Colon (tissue), 2 donors: Measurements from ENCODE around the gene ADAMTS13.

Experiments used
- FAIRE-seq: peaks from 2 replicates; lab custom pipeline; 2012; peaks lifted over from hg19 to GRCh38; lab: Jason Lieb, UNC
- donor health status: control.
- donor health status: control.

Gene ADAMTS13

DNA sequence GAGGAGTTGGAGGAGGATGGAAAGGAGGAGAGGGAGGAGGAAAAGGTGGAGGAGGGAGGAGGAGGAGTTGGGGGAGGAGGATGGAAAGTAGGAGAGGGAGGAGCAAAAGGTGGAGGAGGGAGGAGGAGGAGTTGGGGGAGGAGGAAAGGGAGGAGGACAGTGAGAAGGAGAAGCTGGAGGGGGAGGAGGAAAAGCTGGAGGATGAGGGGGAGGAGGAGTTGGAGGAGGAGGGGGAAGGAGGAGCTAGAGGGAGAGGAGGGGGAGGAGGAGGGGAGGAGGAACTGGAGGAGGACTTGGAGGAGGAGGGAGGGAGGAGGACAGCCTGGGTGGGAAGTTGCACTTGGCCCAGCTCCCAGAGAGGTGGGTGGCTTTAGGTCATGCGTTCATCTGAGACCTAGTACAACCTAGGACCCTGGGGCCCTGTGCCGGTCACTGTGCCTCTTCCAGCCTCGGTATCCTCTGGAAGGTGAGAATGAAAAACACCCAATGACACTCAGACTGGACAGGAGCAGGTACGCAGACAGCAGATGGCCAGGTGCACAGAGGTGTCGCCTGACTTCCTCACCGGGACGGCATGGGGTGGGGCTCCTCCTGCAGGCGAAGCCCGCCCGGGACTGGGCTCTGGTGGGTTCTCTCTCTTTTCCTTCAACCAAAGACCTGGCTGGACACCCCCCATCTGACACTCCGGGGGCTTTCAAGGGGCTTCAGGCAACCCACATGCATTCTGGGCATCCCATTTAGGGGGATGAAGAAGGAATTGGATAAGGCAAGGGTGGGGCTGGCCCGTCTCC, 68.9 kb downstream of the ADAMTS13 start:
- FAIRE-seq = no peak

DNA sequence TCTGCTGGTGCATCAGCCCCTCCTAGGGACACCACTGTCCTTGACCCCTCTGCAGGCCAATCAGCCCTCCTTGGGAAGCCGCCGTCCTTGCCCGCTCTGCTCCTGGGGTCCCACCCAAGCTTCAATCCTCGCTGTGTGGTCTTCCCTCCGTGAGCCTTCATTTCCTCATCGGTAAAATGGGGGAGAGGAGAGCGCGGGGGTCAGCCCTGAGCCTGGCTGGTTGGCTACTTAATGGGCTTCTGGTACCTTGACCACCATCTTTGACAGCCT, 69.4 kb downstream of the ADAMTS13 start:
- no peak for FAIRE-seq

DNA sequence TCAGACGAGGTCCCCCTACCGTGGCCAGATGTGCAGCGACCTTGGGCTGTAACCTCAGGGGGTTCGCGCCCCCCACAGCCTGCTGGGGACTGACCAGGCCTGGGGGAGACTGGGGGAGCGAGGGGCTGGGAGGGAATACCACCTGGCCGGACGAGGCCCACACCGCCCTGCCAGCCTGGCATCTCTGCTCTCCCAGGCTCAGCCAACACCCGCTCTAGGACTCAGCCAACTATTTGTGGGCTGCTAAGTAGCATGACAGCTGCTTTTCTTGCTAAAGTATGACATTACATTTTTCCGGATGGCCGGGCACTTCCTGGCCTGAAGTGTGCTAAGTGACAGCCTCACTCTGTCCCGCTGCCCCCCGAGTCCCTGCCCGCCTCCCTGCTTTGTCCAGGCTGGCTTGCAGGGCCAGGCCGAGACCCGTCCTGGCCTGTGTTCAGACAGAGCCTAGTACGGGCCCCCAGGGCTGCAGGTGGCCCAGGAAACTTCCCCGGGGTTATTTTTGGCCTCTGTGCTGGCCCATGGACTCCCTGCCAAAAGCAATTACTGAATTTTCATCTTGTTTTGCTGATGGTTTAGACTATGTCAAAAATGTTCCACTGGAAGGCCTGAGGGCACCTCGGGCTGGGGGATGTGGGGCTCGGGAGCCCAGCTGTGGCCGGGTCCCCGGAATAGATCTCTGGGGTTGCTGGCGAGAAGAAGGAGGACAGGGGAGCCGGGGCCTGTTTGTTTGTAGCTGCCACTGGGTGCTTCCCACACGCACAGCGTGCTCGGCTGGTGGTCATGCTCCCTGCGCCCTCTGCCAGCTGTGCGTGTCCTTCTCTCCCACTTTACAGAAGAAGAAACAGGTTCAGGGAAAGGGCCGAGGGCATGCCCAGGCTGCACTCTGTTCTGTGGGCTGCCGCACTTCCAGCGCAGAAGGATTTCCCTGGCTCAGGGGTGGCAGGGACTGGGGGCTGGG, 70.2 kb downstream of the ADAMTS13 start:
- FAIRE-seq = no peak

DNA sequence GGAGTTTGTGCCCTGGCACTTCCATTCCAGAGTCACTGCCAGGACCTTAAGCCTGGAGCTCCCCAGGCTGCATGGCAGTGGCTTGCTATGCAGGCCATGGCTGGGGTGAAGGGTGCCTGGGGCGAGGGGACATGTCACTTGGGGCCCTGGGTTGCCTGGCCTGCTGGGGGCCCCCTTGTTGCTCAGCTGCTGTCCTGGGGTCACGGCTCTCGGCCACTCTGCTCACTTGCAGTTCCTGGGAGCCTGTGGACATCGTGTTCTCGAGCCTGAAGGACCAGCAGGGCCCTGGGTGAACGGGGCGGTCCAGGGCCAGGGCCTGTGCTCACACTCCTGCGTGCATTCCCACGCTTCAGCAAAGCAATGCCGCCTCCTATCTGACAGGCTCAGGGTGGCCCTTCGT, 71.3 kb downstream of the ADAMTS13 start:
- no peak for FAIRE-seq

DNA sequence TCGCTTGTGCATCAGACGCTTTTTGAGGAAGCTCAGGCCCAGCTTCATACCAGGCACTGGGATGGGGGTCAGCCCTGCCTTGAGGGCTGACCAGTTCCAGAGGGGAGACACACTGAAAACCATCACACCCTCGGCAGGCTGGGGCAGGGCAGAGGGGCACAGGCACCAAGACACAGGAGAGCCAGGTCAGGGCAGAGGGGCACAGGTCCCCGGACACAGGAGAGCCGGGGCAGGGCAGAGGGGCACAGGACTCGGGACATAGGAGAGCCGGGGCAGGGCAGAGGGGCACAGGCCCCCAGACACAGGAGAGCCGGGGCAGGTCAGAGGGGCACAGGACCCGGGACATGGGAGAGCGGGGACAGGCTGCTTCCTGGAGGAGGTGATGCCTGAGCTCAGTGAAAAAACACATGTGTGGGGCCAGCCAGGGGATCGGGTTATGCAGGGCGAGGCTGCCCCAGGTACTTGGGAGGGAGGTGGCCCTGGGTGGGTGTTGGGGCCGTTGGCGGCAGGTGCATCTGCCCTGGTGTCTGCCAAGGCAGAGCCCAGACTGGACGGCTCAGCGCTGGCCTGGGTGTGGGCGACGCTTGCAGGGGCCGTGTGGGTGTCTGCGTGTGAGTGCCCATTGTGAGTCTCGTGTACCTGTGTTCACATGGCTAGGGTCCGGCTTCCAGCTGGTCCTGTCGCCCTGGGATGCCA, 71.8 kb downstream of the ADAMTS13 start:
- FAIRE-seq = no peak

DNA sequence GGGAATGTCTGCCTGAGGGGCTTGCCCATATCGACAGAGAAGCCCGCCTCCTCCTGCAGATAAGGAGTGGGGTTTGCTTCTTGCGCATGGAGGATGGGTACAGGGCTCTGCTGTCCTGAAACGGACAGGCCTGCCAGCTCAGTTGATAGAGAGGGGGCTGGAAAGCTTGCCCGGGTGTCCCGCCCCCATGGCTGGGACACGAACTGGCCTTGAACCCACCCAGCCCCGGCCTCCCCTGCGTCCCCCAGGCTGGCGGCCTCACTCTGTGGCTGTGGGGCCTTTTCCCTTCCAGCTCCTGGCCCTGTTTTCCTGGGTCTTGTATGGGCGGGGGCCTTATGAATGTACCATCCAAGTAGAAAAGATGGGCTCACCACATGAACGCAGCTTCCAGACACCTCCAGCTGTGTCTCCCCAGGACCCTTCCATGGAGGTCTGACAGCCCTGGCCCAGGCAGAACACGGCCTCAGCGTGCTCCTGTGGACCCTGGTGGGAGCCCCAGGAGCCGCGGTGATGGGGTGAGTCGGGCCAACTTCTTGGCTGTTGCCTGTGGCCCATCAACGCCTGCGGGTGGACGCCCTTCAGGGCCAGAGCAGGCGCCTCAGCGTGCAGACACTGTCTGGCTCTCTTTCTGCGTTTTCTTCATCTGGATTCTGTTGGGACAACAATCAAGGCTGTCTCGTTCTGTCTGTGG, 72.6 kb downstream of the ADAMTS13 start:
- FAIRE-seq = no peak

DNA sequence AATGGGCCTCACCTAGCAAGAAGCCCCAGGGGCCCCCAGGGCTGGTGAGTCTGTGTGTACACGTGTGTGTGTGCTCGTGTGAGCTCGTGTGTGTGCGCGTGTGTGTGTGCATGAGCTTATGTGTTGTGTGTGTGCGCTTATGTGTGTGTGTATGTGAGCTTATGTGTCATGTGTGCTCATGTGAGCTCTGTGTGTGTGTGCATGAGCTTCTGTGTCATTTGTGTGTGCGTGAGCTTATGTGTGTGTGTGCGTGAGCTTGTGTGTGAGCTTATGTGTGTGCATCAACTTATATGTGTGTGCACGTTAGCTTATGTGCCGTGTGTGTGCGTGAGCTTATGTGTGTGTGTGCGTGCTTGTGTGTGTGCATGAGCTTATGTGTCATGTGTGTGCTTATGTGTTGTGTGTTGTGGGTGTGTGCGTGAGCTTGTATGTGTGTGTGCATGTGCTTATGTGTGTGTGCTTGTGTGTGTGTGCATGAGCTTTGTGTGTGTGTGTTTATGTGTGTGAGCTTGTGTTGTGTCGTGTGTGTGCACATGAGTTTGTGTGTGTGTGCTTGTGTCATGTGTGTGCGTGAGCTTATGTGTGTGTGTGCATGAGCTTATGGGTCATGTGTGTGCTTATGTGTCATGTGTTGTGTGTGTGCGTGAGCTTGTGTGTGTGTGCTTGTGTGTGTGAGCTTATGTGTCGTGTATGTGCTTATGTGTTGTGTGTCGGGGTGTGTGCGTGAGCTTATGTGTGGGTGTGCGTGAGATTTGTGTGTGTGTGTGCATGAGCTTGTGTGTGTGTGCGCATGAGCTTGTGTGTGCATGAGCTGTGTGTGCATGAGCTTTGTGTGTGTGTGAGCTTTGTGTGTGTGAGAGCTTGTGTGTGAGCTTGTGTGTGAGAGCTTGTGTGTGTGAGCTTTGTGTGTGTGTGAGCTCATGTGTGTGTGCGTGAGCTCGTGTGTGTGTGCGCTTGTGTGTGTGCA, 73.4 kb downstream of the ADAMTS13 start:
- no peak for FAIRE-seq

DNA sequence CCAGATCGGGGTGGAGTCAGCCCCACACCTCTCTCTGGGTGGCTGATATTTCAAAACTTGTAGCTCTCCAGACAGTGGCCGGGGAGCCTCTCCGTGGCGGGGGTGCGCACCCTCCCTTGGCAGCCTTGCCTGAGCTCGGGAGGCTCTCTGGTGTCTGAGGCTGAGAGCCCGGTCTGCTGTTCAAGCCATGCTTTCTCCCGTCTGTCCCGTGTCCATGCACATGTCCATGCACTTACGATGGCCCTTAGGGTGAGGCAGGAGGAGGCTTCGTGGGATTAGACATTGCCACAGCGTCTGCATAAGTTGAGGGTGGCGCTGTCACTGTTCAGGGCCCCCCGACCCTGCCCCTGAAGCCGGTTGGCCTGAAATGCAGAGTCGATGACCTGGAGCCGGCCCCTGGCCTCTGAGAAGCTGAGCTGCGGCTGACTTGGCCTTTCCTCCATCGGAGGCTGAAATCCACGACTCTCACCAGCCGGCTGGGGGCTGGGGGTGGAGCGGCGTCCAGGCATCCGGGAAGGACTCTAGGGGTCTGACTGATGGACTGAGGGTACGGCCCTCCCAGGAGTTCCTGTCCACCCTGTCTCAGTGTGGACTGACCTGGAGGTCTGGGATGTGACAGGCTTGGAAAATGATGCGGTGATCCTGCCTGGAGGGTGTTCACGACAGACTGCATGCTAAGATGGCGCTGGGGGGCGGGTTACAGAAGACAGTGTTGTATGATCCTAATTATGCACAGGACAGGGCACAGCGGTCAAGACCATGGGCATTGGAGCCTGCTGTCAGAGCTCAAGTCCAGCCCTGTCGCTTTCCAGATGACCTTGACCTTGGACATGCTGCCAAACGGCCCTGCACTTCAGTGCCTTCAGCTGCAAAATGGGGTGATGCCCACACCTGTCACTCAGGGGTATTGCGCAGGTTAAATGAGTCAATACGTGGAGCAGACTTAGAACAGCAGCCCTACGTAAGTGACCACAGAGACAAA, 75.0 kb downstream of the ADAMTS13 start:
- no peak for FAIRE-seq

DNA sequence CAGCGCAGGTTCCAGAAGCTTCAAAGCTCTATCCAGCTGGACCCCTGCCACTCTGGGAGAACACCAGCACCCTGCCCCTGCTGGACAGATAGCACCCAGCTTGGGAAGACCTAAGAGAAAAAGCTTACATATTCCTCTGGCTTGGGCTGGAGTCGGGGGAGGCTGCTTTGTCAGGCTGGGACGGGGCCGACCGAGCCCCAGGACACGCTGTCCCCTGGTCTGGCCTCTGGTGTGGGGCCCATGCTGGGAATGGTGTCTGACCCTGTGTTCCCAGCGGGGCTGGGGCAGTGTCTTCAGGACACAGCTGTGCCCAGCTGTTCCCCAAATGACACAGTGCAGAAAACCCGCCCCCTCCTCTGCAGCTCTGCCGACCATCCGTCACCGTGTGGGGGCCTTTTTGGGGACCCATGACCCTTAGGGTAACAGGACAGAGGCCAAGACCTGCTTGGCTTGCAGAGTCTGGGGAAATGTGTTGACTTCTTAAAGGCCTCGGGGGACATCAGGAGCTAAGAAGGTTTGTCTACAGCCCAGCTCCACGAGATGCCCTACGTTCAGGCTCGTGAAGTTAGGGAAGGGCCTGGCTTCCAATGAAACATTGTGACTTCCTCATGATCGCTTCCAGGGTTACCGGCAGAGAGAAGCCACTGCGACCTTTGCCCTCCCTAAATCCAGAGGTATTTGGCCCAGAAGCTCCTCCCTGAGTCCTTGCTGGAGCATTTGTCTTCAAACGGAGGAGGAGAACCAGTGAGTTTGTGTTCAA, 77.1 kb downstream of the ADAMTS13 start:
- no peak for FAIRE-seq

DNA sequence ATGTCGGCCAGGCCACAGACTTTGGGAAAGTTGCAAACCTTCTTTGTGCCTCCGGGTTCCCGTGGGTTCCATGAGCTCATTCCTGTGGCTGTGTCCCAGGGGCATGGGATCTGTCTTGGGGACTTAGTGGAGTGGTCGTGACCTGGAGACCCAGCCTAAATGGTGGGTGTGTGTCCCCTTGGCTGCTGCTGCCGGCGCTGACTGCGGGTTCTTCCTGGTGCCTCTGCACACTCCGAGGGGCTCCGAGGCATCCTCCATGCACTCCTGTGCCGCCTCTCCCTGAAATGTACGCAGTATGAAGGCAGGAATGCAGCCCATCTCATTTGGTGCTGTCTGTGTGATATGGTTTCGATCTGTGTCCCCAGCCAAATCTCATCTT, 77.7 kb downstream of the ADAMTS13 start:
- FAIRE-seq = no peak

DNA sequence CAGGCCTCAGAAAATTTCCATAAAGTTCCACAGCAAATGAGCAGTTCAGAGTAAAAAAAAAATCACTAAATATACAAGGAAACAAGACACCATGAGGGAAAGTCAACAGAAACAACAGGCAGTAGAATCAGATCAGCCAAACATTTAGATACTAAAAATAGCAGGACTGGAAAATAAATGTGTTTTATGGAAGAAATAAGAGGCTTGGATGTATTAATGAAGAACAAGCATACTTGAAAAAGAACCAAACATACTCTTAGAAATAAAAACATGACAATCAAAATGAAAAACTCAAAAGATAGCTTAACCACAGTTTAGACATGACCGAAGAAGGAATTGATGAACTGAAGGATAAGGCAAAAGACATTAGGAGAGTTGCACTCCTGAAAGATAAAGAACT, 79.9 kb downstream of the ADAMTS13 start:
- no peak for FAIRE-seq

DNA sequence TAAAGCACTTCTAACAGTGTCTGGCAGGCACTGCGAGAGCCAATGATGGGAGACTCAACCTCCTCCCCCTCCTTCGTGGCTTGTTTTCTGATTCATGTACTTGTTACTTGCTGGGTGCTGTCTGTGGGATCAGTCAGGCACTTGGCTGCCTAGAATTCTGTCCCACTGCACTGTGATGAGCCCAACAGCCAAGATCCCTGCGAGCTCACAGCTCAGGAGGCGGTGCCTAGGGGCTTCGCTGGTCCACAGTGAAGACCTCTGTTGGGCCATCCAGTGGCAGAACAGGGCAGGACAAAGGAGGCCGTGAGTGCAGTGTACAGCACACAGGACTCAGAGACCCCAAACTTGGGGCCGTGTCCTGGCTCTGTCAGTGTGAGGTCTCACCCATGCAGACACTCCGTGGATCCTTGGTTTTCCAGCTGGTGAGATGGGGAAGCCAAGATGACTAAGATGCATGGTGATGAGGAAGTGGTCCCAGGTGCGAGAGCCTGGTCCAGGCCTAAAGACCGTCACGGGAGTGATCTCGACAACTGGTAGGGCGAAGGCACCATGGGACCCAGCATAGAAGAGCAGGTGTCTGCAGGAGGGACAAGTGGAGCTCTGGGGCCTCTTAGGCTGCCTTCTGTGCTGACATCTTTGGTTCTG, 83.1 kb downstream of the ADAMTS13 start:
- FAIRE-seq = no peak

DNA sequence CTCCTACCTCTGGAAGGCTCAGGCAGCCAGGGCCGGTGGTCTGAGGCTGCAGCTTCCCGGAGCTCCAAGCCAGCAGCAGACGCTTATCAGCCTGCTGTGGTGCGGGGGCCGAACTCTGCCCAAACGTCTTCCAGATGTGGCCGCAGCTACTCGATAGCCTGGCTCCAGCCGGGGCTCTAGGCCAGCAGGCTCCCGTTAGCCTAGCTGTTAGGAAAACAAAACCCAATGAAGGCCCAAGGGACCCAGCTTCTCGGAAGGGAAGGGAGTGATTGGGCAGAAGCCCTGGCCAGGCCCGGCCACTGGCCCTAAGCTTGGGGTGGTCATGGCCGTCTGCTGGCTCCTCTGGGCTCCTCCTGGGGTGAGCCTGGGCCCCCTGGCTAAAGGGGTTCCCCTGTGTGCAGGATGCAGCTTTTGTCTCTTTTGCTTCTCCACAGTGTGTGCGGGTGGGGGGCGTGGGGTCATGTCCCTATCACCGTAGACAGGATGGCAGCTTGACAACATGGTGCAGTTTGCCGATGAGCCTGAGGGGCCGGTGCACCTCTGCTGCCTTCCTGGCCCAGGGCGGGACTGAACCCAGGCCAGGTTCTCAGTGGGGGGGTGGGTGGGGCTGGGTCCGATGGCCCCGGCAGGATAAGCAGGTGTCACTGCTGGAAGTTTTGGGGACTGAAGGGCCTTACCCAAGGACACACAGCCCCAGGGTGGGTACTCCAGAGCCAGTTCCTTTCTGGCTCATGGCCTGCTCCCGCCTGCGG, 83.9 kb downstream of the ADAMTS13 start:
- no peak for FAIRE-seq

DNA sequence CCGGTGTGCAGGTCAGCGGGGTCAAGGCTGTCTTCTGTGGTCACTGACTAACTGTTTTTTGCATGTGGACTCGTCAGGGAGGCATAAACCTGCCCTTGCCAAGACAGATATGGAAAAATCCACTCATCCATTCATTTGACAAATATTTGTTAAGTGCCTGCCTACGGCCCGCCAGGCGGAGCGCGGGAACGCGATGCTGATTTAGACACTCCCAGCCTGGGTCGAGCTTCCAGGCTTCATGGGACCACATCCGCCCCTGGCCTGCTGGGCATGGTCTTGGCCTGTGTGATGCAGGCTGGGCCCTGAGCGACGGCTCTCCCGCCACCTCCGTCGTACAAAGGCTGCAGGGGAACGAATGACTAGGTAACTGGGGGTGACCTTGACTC, 84.5 kb downstream of the ADAMTS13 start:
- no peak for FAIRE-seq

DNA sequence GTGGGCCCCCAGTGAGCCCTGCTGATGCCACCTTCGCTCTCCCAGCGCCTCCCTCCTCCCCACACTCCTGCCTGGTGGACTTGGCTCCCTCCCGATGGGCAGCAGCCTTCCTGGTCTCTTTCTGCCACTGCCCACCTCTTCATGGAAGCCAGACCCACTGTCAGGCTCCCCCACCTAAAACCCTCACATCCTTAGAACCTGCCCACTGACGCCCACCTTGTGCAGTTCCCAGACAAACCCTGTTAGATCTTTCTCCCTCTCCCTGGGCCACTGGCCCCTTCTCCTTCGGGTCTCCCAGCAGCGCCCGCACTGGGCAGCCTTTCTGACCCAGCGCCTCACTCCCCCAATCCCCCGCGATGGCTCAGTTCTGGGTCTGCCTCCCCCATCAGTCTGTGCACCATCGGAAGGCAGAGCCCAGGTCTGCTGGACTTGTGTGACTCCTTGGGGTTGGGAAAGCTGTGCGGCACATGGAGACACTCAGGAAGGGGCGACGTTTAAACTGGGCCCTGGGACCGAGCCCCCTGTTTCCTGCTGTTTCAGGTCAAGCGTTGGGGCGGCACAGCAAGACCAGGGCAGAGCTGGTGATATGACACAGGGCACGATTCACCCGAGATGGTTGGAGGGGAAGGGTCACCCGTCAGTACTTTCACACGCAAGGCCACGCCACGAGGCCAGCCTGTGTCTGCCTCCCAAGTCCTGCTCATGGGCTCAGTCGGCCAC, 85.2 kb downstream of the ADAMTS13 start:
- no peak for FAIRE-seq

DNA sequence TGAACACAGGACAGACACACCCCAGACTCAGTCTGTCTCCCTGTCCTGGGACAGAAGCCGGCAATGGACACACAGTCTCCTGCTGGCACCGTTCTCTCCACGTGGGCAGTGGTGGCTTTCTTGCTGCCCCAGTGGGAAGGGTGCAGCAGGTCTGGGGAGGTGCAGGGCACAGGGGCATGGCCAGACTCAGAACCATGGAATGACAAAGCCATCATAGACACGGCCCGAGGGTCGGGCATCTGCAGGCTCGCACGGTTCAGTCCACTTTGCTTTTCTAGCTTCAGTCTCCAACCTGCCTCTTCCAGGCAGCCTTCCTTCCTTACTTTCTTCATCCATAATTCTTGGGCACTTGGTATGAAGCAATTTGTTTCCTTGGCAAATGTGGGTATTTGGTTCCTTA, 85.9 kb downstream of the ADAMTS13 start:
- no peak for FAIRE-seq
